Colon (tissue), 2 donors: Measurements from ENCODE around the gene MAD1L1.

Experiments
- FAIRE-seq: peaks from 2 replicates; lab custom pipeline; 2012; peaks lifted over from hg19 to GRCh38; lab: Jason Lieb, UNC
- donor health status: control.
- donor health status: control.

MAD1L1 gene

DNA sequence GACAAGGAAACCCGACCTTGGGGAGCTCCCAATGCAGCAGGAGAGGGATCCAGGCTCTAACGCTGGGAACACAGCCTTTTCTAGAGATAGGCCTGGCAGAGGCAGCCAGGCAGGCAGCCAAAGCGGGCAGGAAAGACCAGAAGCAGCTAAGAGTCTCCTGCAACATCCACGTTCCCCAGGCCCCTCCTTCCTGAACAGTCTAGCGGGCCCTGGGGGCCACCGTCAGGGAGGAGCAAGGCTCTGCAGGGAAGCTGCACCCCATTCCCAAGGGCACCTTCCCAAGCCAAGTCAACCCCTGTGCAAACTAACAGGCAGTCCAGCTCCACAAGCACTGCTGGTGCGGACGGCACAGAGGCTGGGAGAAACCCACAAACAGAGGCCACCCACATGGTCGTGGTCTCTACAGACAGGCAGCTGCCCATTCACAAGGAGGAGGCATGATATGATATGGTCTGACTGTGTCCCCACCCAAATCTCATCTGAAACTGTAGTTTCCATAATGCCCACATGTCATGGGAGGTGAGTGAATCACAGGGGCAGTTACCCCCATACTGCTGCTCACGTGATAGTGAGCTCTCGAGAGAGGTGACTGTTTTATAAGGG, 115.7 kb downstream of the MAD1L1 start:
- FAIRE-seq: no peak

DNA sequence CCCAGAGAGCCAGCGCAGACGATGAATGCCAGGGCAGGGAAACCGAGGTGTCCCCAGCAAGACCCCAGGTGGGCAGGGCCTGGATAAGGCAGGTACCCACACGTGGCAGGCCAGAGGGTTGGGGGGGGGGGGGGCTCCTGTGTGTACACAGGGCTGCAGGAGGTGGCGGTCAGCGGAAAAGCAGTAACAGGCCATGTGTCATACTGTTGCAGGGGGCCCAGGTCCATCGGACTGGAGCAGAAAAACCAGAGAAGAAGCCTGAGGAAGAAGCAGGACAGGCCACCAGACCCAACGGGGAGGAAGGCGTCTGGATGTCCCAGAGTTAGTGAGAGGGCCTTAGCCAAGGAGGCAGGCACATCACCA, 116.3 kb downstream of the MAD1L1 start:
- no peak for FAIRE-seq

DNA sequence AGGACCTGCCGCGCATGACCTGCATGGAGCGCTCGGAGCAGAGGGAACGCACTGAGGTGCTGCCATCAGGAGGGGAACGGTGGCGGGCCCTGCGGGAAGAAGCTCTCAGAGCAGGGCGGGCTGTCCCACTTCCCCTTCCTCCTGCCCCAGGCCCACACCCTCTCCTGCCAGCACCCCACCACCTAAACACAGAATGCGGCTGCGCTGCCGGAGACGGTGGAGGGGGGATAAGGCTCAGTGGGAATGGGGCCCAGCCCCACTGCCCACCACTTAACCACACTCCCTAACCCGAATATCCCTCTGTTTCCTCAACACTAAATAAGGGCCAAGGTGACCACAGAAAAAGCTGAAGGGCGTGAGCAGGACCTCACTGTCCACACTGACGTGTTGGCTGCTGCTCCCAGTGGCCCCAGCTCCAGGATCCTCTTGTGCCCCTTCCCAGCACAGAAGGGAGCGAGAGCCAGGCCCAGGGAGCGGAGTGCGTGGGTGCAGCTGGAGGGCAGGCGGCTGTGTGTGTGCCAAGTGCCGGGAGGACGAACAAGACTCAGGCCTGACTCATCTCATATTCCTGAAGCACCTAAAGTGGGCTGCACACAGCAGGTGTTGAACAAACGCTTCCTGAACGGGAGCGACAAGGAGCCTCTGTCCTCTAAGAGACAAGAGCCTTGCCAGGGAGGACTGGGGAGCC, 116.8 kb downstream of the MAD1L1 start:
- FAIRE-seq: no peak

DNA sequence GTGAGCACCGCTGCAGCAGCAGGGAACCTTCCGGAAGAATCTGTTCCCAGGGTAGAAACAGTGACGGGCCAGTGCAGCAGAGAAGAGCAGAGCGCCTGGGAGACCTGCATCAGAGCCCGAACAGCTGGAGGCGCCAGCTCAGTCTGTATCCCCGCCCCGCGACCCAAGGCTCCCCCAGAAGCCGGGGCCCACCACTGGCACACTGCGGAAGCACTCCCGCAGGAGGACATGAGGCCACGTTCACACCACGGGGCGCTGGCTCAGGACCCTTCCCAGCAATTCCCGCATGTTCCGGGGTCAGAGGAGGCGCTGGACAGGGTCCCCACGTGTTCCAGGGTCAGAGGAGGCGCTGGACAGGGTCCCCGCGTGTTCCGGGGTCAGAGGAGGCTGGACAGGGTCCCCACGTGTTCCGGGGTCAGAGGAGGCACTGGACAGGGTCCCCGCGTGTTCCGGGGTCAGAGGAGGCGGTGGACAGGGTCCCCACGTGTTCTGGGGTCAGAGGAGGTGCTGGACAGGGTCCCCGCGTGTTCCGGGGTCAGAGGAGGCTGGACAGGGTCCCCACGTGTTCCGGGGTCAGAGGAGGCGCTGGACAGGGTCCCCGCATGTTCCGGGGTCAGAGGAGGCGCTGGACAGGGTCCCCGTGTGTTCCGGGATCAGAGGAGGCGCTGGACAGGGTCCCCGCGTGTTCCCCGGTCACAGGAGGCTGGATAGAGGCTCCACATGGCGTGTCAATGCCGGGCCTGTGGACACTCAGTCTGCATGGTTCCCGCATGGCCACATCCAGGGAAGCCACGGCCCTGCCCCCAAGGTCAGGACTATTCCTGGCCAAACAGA, 117.6 kb downstream of the MAD1L1 start:
- no peak for FAIRE-seq

DNA sequence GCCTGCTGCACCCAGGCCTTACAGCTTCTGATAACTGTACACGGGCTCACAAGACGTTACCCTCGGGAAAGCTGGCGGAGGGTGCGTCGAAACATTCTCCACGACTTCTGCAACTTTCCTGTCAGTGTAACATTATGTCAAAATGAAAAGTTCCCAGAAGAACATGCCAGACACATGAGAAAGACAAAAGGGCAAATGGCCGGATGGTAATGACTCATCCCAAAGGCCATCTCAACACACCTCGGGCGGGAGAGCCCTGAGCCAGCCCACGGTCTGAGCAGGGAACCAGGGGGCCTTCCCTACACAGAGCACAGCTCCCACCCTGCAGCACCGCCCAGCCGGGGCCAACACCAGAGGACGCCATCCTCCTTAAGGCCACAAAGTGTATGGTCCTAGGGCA, 118.7 kb downstream of the MAD1L1 start:
- no peak for FAIRE-seq

DNA sequence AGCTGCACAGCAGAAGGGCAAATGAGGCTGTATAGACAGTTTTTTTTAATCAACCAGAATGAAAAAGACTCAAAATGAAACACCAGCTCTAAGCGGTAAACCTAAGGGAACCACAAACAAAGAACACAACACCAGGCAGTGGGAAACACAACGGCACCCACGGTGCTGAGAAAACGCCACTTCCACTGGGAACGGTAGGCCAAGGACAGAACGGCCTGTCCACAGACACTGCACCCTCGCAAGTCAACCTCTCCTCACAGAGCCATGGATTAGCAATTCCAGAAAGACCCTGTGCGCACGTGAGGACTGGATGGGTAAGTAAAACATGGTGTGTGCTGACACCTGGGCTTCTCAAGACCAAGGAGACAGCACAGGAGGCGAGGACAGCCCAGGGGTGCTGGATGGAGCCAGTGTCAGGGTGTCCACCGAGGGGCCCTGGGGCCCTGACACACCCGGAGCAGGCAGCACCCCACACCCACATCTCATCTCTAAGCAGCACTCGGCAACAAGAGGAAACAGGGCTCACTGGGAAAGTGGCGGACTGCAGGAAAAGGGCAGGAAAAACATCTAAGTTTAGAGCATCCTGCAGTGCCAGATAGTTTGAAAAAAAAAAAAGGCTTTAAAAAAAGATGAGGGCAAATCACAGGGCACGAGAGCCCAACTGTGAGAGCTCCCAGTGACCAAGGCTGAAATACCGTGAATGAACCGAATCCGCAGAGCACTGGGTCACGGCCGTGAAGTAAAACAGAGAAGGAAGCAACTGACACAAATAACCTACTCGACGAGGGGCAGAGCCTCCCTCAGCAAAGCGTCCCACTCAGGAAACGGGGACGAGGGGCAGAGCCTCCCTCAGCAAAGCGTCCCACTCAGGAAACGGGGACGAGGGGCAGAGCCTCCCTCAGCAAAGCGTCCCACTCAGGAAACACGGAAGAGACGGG, 120.2 kb downstream of the MAD1L1 start:
- no peak for FAIRE-seq

DNA sequence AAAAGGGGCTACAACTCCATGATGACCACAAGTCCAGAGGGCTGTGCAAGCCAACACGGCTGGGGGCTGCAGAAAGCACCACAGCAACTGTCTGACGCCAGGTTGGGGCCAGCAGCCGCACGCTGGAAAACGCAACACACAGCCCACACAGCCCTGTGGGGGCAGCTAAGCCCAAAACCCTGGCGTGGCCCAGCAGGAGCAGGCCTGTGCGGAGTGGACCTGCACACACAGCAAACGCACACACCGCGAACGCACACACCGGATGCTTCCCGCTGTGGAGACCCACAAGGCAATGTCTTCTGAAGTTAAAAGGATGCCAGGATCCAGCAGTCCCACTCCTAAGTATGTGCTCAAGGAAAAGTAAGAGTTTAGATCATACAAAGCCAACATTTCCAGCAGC, 121.2 kb downstream of the MAD1L1 start:
- no peak for FAIRE-seq

DNA sequence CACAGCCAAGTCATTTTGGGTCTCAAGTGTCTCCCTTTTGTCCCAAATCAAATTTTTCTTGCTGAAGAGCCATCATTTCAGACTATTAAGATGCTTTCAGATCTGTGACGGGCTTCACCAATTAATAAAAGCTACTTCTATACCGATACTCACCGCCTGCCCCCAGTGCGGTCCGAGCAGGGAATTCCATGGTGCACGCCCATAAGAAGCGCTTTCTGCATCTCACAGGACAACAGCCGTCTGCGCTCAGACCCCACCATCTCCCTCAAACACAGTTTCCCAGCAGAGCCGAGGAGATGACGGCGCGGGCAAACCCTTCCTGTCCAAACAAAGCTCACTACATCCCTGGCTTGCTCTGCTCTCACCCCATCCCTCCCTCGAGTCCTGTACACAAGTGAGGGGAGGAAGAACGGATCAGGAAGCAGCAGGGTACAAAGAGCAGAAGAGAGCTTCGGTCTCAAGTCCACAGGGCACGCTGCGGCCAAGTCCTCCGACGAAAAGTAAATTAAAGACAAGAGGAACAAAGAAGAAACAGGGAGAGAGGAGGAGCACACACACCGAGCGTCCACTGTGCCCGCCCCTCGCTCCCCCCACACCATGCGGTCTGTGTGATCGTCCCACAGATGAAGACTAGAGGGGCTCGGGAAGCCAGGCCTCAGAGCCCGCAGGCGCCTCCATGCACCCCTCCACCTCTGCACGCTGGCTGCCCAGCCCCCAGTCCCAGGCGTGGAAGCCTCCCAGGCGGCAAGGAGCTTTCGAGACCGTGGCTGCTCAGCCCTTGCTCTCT, 121.9 kb downstream of the MAD1L1 start:
- no peak for FAIRE-seq

DNA sequence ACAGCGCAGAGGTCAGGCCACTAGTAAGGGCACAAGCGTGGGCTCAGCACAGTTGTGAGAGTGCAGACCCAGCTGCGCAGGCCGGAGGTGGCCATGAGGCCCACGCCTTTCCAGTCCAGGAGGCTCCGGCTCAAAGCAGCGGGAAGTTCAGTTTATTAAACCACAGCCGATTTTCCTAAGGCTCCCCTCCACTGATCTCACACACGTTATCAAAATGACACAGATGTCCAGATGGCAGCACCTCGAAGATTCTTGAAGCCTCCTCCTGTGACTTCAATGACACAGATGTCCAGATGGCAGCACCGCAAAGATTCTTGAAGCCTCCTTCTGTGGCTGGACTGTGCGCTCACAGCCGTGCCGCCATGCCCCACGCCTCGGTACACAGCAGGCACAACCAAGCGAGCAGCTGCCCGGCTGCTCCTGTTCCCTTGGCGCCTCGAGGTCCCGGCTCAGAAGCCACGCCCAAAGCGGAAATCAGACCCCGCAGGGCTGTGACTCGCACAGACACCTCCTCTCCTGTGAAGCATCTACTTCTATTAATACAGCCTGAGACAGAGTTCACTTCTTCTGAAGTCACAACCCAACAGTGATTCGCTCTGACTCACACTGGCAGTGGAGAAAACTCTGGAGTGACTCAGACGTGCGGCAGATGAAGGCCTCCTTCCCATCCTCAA, 122.7 kb downstream of the MAD1L1 start:
- FAIRE-seq: no peak

DNA sequence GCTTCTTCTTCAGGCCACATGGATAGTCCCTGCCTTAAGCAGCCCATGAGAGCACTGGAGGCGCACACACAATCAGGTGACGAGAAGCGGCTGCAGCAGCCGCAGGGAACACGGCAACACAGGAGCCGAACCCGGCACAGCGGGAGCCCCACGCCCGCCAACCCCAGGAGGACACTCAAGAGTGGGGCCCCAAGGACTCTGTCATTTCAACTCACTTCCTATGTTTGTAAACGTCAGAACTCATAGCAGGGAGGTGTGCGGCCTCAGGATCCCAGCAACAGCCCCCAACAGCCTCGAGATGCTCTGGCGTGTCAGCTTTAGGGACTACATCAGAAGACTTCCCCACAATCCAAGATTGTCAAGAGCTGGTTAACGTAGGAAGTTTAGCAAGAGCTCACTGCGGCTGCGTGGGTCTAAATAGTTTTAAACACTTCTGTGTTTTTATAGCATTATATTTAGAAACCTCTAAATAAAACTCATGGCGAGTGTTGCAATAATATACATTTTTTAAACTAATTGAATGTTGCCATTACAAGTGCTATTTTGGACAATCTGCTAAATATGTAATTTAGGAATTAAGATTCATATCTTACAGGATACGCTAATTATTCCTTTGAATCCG, 123.4 kb downstream of the MAD1L1 start:
- no peak for FAIRE-seq

DNA sequence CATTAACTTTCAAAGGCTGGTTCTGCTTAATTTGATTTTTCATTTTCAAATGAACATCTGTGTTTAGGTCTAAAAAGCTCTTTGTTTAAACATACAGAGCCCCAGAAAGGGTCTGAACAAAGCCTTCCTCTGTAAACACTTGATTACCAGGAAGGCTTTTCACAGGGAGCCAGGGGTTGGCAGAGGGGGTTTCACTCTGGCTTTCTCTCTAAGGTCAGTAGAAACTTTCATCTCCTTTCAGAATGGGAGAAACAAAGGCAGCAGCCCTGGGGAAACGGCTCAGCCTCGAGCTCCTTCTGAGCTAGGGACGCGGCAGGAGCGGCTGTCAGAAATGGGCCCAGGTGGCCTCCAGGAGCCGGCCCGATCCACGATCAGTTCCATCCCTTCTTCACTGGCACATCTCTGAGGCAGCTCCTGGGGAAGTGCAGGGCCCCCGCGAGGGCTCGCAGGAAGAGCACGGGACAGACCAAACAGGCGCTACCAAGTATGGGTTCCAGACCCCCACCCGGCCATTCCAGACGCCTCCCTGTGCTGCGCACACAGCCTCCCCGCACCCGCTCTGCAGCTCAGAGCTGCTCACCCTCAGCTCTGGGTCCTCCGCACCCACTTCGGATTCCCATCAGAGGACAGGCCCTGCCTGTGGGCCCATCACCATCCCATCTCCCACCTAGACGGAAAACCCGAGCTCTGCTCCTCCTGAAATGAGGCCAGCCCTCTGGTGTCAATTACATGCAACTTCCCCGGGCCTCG, 124.1 kb downstream of the MAD1L1 start:
- FAIRE-seq: no peak

DNA sequence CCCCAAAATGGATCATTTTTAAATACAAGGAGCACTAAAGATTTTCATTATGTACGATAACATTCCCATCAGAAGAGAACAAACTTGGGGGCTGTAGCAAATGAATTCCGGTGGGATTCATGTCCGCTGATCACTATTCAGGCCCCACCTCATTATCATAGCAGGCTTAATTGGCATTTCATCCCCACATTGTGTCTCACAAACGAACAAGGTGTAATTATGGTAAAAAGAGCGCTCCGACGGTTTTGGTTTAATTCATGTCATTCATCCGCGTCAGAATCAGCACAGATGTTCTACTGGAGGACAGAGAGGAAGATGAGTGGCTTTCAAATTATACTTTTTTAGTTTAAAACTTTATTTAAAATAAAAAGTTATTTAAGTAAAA, 124.7 kb downstream of the MAD1L1 start:
- no peak for FAIRE-seq

DNA sequence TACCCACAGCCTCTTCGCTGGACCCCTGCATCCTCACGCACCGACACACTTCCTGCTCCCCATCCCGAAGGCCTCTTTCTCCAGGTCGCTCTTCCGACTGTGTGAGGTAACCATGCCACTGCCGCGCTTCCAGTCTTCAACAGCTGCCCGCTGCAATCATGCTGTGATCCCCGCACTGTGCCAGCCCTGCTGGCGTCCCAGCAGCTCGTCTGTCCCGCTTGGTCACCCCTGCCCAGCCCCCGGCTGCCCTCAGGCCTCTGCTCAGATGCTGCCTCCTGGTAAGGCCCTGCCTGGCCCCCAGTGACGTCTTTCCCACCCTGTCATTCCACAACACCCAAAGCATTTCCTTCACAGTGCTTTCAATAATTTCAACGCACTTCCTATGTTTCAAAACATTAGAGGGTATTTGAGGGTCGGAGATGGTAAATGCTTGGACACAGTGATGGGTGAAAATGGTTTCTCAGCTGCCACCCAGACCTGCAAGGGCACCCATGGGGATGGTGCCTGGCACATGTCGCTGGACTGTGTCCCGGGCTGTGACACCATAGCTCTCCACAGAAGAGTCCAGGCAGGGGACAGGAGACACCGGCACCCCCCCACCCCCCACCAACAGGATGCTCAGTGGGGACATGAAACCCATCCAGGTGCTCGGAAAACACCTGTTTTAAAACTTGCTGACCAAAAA, 125.2 kb downstream of the MAD1L1 start:
- no peak for FAIRE-seq

DNA sequence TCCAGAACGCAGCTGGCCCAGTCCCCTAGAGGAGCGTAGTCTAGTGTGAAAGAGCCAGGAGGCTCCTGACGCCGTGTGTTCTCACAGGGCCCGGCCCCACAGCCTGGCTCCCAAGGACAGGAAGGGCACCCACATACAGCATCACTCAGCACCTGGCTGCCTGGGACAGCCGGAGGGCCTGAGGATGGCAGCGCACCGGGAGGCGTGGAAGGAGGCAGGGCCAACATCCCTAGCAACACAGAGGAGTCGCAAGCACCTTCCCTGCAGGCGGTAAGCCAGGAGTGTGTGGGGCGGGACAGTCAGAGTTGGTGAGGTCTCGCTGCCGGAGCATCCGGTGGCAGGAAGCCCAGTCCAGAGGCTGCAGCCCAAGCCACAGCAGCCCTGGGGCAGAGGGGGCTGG, 125.8 kb downstream of the MAD1L1 start:
- no peak for FAIRE-seq

DNA sequence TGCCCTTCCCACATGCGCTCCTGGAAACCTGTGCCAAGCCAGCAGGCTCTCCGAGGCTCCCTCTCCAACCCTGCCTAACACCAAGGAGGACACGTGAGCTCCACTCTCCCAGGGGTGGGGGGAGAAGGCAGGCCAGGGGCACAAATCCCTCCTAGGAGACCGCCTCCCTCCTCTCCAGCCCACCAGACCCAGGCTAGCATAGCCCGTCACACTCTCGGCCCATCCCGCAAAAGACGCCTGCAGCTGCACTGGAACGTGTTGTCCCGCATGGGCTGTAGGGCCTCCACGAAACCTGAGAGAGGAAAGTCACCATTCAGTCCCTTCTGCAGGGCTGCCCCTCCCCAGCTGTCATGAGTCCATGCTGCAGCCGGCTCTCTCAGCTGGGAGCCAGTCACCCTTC, 126.3 kb downstream of the MAD1L1 start:
- FAIRE-seq: no peak

DNA sequence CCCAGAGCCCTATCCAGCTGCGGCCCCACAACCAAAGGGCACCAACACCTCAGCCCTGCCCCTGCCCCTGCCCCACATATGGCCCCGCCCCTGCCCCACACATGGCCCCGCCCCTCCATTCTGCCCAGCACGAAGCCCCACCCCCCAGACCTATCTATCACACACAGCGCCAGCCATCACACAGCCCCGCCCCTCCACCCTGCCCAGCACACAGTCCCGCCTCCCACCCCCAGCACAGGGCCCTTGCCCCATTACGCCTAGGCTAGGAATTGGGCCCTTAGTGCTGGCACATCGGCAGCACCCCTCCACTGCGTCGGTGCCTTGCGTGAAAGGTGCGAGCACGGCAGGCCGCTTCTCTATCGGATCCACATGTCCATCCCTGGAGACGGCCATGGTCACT, 126.8 kb downstream of the MAD1L1 start:
- FAIRE-seq: no peak

DNA sequence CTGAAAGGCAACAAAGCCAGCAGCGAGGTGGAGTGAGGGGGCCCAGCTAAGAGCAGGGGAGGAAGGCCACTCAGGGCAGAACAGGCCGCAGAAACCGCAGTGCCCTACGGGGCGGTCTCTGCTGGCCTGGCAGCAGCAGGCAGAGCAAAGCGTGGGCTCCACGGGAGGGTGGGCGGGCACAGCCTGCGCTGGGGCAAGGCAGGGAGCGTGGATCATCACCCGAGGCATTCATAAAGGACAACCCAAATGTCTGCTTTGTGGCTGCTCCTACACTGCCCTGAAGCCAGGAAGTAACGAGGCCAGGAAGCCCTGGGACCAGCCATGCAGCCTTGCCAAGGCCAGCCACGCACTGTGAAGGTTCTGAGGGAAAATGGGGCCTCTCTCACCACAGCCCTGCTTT, 127.5 kb downstream of the MAD1L1 start:
- FAIRE-seq: no peak

DNA sequence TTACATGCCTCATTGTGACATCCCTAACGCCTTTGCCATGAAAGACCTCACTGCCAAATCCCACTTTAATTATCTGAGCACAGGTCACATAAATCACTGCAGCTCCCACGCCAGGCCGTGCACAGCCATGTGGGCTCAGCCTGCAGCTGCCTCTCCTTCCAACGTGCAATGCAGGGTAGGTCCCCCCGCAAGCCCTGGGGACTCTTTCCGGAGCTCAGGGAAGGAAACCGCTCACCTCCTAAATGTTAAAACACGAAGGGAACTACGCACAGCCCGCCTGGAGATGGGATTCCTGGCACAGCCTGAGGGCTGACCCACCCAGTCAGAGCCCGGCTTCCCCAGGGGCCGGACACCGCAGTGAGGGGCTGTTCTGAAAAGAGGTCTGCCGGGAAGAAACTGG, 128.0 kb downstream of the MAD1L1 start:
- no peak for FAIRE-seq

DNA sequence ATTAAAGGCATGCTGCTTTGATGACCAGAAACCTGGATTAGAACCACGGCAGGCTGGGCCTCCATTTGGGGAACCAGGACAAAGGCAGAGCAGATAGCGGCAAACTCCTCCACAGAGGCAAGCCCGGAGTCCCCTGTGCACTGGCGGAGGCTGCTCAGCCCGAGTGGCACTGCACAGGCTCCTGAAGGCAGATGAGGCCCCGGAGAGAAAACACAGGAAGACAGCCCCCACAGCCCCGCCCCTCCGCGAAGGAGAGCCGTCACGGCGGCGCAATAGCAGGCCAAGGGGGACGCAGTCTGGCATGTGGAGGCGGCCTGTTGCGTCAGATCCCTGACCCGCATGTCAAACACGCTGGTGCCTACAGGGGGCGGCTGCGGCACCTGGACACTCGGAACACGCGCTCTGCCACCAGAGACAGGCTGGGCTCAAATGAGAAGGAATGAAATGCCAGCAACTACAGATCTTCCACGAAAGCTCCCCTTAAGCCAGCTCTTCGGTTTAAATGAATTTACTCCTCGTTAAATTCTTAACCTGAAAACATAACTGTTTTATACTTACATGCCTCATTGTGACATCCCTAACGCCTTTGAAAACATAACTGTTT, 128.5 kb downstream of the MAD1L1 start:
- no peak for FAIRE-seq
